Lower leg skin (tissue), 4 donors: ENCODE measurements around the gene NPPB. TPM values are rescaled to one million over a fixed set of nuclear protein-coding genes. Genes with fewer than 3 reads are reported as not detected.

Experiments used
- DNase-seq, 2 donors: peaks; one replicate each; pipeline ENCODE4 v3.0.0-alpha.2; 2019; ENCODE audit warnings: low spot score in 2 of 2
- H3K4me3 ChIP-seq: fragments of 200-600 bp; sonication (generic); 2 replicates; pipeline ENCODE4 v1.5.1; 2017; ENCODE audit warnings: mild to moderate bottlenecking, low read depth; ENCODE audit not compliant: poor library complexity, severe bottlenecking
- POLR2A ChIP-seq, 2 donors: fragments of 450-650 bp; IDR thresholded peaks; one replicate each; pipeline ENCODE4 v1.6.1; 2016 to 2017; ENCODE audit warnings: antibody characterized with exemption in 2 of 2, mild to moderate bottlenecking in 1 of 2, moderate library complexity in 1 of 2
- WGBS, 2 donors: methylation state at CpG; one replicate each; pipeline ENCODE4 v1.1.5; 2018; 5-methylcytosine and 5-hydroxymethylcytosine counted together
- intact Hi-C: fragments of 100-400 bp; cut with DNase I; formaldehyde crosslinking; loops from one replicate; pipeline ENCODE4 v1.15.0; 2023; ENCODE audit warnings: low total_unique reads
- total RNA-seq, 4 donors: library from RNA; depleted of rRNA; stranded (reverse); fragments of >200 nt; gene quantifications; one replicate each; pipeline ENCODE4 v1.1.0, GENCODE V29; 2016
- TF ChIP-seq, protein P1 (sequence below), 3 donors: fragments of 450-650 bp; IDR thresholded peaks; one replicate each; pipeline ENCODE4 v1.5.1; 2016; ENCODE audit warnings: antibody characterized with exemption in 3 of 3, mild to moderate bottlenecking in 3 of 3, moderate library complexity in 2 of 3

Gene NPPB
- total RNA-seq, 4 donors from 2014 or later: not detected

DNA sequence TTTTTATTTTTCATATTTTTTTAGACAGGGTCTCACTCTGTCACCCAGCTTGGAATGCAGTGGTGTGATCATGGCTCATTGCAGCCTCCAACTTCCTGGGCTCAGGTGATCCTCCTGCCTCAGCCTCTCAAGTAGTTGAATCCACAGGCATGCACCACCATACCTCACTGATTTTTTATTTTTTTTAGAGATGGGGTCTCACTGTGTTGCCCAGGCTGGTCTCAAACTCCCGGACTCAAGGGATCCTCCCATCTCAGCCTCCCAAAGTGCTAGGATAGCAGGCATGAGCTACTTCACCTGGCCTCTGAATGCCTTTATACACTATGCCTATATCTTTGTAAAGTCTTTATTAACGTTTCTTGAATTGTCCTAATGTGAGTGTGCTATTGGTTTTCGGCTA lies 10.4 kb upstream of the NPPB start:
- 92 to 94% methylated on average over 3 of the region's 3 CpGs for WGBS, 2 donors
- TF ChIP-seq, protein P1, sequence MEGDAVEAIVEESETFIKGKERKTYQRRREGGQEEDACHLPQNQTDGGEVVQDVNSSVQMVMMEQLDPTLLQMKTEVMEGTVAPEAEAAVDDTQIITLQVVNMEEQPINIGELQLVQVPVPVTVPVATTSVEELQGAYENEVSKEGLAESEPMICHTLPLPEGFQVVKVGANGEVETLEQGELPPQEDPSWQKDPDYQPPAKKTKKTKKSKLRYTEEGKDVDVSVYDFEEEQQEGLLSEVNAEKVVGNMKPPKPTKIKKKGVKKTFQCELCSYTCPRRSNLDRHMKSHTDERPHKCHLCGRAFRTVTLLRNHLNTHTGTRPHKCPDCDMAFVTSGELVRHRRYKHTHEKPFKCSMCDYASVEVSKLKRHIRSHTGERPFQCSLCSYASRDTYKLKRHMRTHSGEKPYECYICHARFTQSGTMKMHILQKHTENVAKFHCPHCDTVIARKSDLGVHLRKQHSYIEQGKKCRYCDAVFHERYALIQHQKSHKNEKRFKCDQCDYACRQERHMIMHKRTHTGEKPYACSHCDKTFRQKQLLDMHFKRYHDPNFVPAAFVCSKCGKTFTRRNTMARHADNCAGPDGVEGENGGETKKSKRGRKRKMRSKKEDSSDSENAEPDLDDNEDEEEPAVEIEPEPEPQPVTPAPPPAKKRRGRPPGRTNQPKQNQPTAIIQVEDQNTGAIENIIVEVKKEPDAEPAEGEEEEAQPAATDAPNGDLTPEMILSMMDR (IDR thresholded peaks at IDR 0.05): no peak
- no peak for TF ChIP-seq POLR2A (IDR thresholded peaks at IDR 0.05)
- intact Hi-C loops: no loop called here
- no peak overlapping the region for H3K4me3 ChIP-seq
- no peak for DNase-seq

DNA sequence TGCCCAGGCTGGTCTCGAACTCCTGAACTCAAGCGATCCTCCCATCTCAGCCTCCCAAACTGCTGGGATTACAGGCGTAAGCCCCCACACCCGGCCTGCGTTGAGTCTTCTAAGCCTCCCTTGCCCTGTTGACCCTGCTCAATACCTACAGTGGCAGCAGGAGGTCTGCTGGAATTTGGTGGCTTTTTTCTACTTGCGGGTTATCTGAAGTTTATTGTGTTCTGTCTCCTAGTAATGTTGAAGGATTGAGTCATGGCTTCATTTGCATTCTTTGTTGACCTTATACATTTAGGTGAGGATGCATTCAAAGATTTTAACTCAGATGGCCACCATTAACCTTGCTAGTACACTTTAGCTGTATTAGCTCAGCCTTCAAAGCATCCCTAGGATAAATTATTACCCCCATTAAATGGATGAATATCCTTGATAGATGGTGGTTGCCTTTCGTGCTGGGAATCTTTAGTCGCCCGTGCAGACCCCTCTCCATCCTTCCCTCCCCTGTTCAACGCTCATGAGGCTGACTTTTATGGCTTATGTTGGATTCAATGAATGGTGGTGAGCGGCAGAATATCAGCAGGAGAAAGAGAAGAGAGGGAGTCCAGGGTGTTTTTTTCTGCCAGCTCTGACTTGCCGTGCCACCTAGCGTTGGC lies 9.7 kb upstream of the NPPB start:
- WGBS, 2 donors: 78 to 80% methylated on average over 13 of the region's 13 CpGs
- TF ChIP-seq, protein P1 (IDR thresholded peaks at IDR 0.05): no peak
- no peak for TF ChIP-seq POLR2A (IDR thresholded peaks at IDR 0.05)
- intact Hi-C loops: no loop called here
- H3K4me3 ChIP-seq: no peak overlapping the region
- DNase-seq: no peak

DNA sequence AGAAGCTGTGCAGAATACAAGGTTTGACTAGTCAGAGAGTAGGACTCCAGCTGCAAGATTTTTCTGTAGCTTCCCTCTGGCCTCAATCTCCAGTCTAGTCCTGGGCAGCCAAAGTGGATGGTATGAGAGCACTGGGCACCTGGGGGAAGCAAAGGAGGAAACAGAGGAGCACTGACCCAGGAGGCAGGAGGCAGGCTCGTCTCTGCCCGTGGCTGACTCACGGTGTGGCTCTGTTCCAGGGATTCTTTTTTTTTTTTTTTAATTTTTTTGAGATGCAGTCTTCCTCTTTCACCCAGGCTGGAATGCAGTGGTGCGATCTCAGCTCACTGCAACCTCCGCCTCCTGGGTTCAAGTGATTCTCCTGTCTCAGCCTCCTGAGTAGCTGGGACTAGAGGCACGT lies 4.1 kb upstream of the NPPB start:
- intact Hi-C loops: no loop called here
- 25 to 34% methylated on average over 6 of the region's 6 CpGs for whole genome bisulfite sequencing, 2 donors
- no peak overlapping the region for H3K4me3 ChIP-seq
- DNase-seq: no peak
- TF ChIP-seq, protein P1 (IDR thresholded peaks at IDR 0.05): no peak
- TF ChIP-seq POLR2A (IDR thresholded peaks at IDR 0.05): no peak

DNA sequence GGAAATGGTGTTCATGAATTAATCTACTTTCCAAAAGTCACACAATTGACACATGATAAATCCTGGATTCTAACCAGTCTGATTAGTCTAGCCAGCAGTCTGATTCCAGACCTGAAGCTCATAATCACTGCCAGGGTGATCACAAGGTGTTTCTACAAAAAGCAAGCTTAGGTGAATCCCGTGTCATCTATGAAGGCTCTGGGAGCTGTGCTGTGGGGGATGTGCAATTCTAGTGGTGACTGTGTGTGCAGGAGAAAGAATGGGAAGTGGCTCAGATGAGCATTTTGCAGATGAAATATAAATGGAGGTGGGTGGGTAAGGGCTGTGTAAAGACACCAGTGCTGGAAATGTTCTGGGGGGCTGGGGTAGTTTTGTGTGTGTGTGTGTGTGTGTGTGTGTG lies 1.8 kb upstream of the NPPB start:
- no peak overlapping the region for H3K4me3 ChIP-seq
- 37 to 43% methylated on average over 1 of the region's 1 CpG for WGBS, 2 donors
- intact Hi-C loops: no loop called here
- no peak for DNase-seq
- no peak for TF ChIP-seq POLR2A (IDR thresholded peaks at IDR 0.05)
- TF ChIP-seq, protein P1 (IDR thresholded peaks at IDR 0.05): no peak

DNA sequence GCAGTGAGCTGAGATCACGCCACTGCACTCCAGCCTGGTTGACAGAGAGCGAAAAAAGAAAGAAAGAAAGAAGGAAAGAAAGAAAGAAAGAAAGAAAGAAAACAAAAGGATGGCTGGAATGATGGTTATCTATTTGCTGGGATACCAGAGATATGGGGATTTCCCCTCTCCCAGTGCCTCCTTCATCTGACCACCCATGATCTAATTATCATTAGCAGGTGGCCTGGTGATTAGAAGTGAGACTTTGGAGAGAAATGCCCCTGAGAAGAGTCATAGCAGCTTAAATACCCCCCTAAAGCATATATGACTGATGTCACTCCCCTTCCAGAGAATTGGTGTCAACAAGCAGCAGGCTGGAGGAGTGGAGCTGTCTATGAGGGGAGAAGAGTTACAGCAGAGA lies 1.3 kb upstream of the NPPB start:
- 64 to 83% methylated on average over 1 to 2 of the region's 2 CpGs for WGBS, 2 donors
- no peak overlapping the region for H3K4me3 ChIP-seq
- intact Hi-C loops: no loop called here
- no peak for DNase-seq
- no peak for TF ChIP-seq POLR2A (IDR thresholded peaks at IDR 0.05)
- TF ChIP-seq, protein P1 (IDR thresholded peaks at IDR 0.05): no peak
